PC-9 (cell line): ENCODE results near the gene CACNG6. TPM values are rescaled to one million over a fixed set of nuclear protein-coding genes. Genes with fewer than 3 reads are reported as not detected.

Experiments
- BruUV-seq: library from RNA; stranded (reverse); fragments of 400-500 nt; replicated peaks from 2 replicates; lab custom pipeline; 2021; lab: Mats Ljungman, UMichigan
- CTCF ChIA-PET: fragments of 300-600 bp; sonication (Branson Sonifier 250); formaldehyde crosslinking; loops from one replicate; lab custom pipeline; 2022; ENCODE audit warnings: antibody characterized with exemption; lab: Charles Lee
- POLR2A ChIA-PET: fragments of 300-600 bp; sonication (Branson Sonifier 250); formaldehyde crosslinking; loops from one replicate; lab custom pipeline; 2022; ENCODE audit warnings: antibody characterized with exemption; ENCODE audit not compliant: unreplicated experiment; lab: Charles Lee
- DNase-seq, 2 experiments: peaks; one replicate each; pipeline versions ENCODE4 v3.0.0 to v3.0.0-alpha.2; 2015 to 2022; ENCODE audit warnings: mixed read lengths in 1 of 2
- H2AFZ ChIP-seq: fragments of 200-600 bp; sonication (generic); 2 replicates; pipeline ENCODE4 v1.8.1; 2017; ENCODE audit warnings: antibody characterized with exemption
- H3F3A ChIP-seq: fragments of 200-600 bp; sonication (generic); 2 replicates; pipeline ENCODE4 v1.8.1; 2017; ENCODE audit warnings: antibody characterized with exemption, mild to moderate bottlenecking, low read depth; ENCODE audit not compliant: insufficient read depth
- H3K27ac ChIP-seq: fragments of 200-600 bp; sonication (generic); 2 replicates; pipeline ENCODE4 v1.6.1; 2016; ENCODE audit warnings: mixed run types
- H3K27me3 ChIP-seq: fragments of 200-600 bp; sonication (generic); 2 replicates; pipeline ENCODE4 v1.6.1; 2016; ENCODE audit warnings: low read depth, mixed run types; ENCODE audit not compliant: insufficient read depth
- H3K36me3 ChIP-seq: fragments of 200-600 bp; sonication (generic); 2 replicates; pipeline ENCODE4 v1.6.1; 2016; ENCODE audit warnings: low read depth, mixed run types
- H3K4me1 ChIP-seq: fragments of 200-600 bp; sonication (generic); replicated peaks from 2 replicates; pipeline ENCODE4 v1.6.1; 2016; ENCODE audit warnings: mixed run types; ENCODE audit not compliant: insufficient read depth
- H3K4me2 ChIP-seq: fragments of 200-600 bp; sonication (generic); 2 replicates; pipeline ENCODE4 v1.6.1; 2017; ENCODE audit warnings: mixed run types
- H3K4me3 ChIP-seq: fragments of 200-600 bp; sonication (generic); 2 replicates; pipeline ENCODE4 v1.6.1; 2016; ENCODE audit warnings: mixed run types
- H3K79me2 ChIP-seq: fragments of 200-600 bp; sonication (generic); 2 replicates; pipeline ENCODE4 v1.6.1; 2017; ENCODE audit warnings: low read depth, mixed run types
- H3K9me2 ChIP-seq: fragments of 200-600 bp; sonication (generic); 2 replicates; pipeline ENCODE4 v1.8.1; 2017; ENCODE audit warnings: mild to moderate bottlenecking; ENCODE audit not compliant: insufficient read depth
- H3K9me3 ChIP-seq: fragments of 200-600 bp; sonication (generic); 2 replicates; pipeline ENCODE4 v1.8.1; 2016; ENCODE audit warnings: low read depth; ENCODE audit not compliant: insufficient read depth
- H4K20me1 ChIP-seq: fragments of 200-600 bp; sonication (generic); 2 replicates; pipeline ENCODE4 v1.8.1; 2017; ENCODE audit not compliant: insufficient read depth
- EZH2 ChIP-seq: fragments of 200-600 bp; sonication (generic); IDR thresholded peaks from 2 replicates; pipeline ENCODE4 v1.8.0; 2017; ENCODE audit warnings: antibody characterized with exemption, low read depth
- intact Hi-C: fragments of 100-400 bp; cut with micrococcal nuclease; formaldehyde crosslinking; loops from one replicate; pipeline ENCODE4 v1.10.0; 2022; ENCODE audit not compliant: unreplicated experiment
- total RNA-seq: library from RNA; stranded (reverse); gene quantifications from 2 replicates; pipeline ENCODE4 v1.2.3, GENCODE V29; 2021
- TF ChIP-seq, protein P1 (sequence below): fragments of 200-600 bp; sonication (generic); conservative IDR thresholded peaks from 2 replicates; pipeline ENCODE4 v1.6.1; 2017; ENCODE audit warnings: mixed run types, antibody characterized with exemption, mild to moderate bottlenecking, moderate library complexity

CACNG6 gene
- total RNA-seq, 1 experiment from 2014 or later, result 11.5 TPM

DNA sequence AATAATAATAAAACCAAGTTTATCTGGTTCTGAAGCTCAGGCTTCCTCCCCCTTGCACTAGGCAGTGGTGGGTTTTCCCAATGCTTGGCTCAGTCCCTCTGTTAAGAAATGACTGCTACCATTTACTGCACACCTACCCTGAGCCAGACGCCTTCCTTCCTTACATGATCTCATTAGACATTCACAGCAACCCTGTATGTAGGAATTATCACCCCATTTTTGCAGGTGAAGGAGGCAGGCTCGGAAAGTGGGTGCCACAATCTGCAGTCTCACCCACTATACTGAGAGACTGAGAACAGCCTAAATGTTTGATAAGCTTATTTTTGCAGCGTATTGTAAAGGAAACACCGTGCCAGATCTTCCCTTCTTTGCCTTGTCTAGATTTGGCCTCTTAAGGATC, 47.0 kb upstream of the CACNG6 start:
- intact Hi-C loops, result no loop called here

DNA sequence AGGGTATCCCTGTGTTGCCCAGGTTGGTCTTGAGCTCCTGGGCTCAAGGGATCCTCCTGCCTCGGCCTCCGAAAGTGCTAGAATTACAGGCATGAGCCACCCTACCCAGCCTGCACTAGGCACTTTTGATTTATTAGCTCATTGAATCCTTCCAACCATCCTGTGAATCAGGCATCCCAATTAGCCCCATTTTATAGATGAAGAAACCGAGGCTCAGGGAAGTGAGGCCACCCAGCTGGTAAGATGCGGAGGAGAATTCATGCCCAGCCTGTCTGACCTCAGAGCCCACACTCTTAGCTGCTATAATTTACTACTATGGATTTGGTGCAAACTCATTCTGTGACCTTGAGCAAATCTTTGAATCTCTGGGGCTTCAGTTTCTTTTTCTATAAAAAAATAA, 46.5 kb upstream of the CACNG6 start:
- Histone ChIP-seq H3F3A (no peaks in the 10 kb centered on the region), H3K9me3 (no peaks in the 10 kb centered on the region), H3K4me3 (no peak overlapping the region), H3K9me2 (no peaks in the 10 kb centered on the region), H2AFZ (no peak overlapping the region), H4K20me1 (no peaks in the 10 kb centered on the region), H3K4me1 (no peaks in the 10 kb centered on the region), H3K4me2 (no peak overlapping the region), H3K36me3 (no peaks in the 10 kb centered on the region), H3K79me2 (no peaks in the 10 kb centered on the region), H3K27me3 (no peaks in the 10 kb centered on the region), H3K27ac (no peak overlapping the region)
- CTCF ChIA-PET, result no interaction called here
- no peak for DNase-seq
- intact Hi-C loops, result no loop called here
- BruUV-seq, result no TSS peak
- TF ChIP-seq EZH2, result no peak
- TF ChIP-seq, protein P1, sequence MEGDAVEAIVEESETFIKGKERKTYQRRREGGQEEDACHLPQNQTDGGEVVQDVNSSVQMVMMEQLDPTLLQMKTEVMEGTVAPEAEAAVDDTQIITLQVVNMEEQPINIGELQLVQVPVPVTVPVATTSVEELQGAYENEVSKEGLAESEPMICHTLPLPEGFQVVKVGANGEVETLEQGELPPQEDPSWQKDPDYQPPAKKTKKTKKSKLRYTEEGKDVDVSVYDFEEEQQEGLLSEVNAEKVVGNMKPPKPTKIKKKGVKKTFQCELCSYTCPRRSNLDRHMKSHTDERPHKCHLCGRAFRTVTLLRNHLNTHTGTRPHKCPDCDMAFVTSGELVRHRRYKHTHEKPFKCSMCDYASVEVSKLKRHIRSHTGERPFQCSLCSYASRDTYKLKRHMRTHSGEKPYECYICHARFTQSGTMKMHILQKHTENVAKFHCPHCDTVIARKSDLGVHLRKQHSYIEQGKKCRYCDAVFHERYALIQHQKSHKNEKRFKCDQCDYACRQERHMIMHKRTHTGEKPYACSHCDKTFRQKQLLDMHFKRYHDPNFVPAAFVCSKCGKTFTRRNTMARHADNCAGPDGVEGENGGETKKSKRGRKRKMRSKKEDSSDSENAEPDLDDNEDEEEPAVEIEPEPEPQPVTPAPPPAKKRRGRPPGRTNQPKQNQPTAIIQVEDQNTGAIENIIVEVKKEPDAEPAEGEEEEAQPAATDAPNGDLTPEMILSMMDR, result no peak
- POLR2A ChIA-PET, result no interaction called here

More for the DNA sequence above, 47.0 kb upstream of the CACNG6 start:
- Histone ChIP-seq H3K27me3 (no peaks in the 10 kb centered on the region), H3K4me2 (no peak overlapping the region), H3K9me3 (no peaks in the 10 kb centered on the region), H3K79me2 (no peaks in the 10 kb centered on the region), H3F3A (no peaks in the 10 kb centered on the region), H4K20me1 (no peaks in the 10 kb centered on the region), H3K4me1 (no peaks in the 10 kb centered on the region), H3K36me3 (no peaks in the 10 kb centered on the region), H3K27ac (no peak overlapping the region), H2AFZ (no peak overlapping the region), H3K9me2 (no peaks in the 10 kb centered on the region), H3K4me3 (no peak overlapping the region)
- no peak for TF ChIP-seq EZH2
- TF ChIP-seq, protein P1, result no peak
- no peak for DNase-seq
- ChIA-PET CTCF (no interaction called here), POLR2A (no interaction called here)
- BruUV-seq, result no TSS peak

DNA sequence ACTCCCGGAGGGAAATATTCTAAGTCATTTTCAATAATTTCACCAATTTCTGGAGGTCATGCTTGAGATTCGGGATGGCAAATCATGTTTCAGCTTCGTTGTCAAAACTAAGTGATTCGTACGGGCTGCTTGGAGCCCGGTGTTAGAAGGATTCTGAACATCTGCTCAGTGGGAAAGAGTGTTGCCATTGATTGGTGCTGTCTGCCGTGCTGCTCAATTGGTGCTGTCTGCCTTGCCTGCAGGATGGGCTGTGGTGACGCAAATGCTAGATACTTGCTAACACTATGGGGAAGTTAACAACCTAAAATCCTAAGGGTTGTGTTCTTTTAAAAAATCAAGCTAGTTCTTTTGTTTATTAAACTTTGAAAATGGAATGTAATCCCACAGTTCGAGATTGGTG, 46.0 kb upstream of the CACNG6 start:
- H3K9me2 ChIP-seq, result no peaks in the 10 kb centered on the region
- no peaks in the 10 kb centered on the region for H4K20me1 ChIP-seq
- BruUV-seq, result no TSS peak
- intact Hi-C loops, result no loop called here
- POLR2A ChIA-PET, result no interaction called here
- H2AFZ ChIP-seq, result no peak overlapping the region
- no peaks in the 10 kb centered on the region for H3K36me3 ChIP-seq
- H3K27me3 ChIP-seq, result no peaks in the 10 kb centered on the region
- no peak for DNase-seq
- no peaks in the 10 kb centered on the region for H3K4me1 ChIP-seq
- H3K4me2 ChIP-seq, result no peak overlapping the region
- no peaks in the 10 kb centered on the region for H3K9me3 ChIP-seq
- TF ChIP-seq, protein P1, result no peak
- TF ChIP-seq EZH2, result no peak
- H3K4me3 ChIP-seq, result no peak overlapping the region
- H3F3A ChIP-seq, result no peaks in the 10 kb centered on the region
- H3K79me2 ChIP-seq, result no peaks in the 10 kb centered on the region
- H3K27ac ChIP-seq, result no peak overlapping the region
- CTCF ChIA-PET, result no interaction called here
